GM21515 (cell line): ENCODE measurements around the gene BTNL8.

Experiments used
- ATAC-seq: cut with Tn5 transposase; IDR thresholded peaks from one replicate; pipeline ENCODE4 v1.9.1; 2021; ENCODE audit not compliant: unreplicated experiment

The BTNL8 gene, protein sequence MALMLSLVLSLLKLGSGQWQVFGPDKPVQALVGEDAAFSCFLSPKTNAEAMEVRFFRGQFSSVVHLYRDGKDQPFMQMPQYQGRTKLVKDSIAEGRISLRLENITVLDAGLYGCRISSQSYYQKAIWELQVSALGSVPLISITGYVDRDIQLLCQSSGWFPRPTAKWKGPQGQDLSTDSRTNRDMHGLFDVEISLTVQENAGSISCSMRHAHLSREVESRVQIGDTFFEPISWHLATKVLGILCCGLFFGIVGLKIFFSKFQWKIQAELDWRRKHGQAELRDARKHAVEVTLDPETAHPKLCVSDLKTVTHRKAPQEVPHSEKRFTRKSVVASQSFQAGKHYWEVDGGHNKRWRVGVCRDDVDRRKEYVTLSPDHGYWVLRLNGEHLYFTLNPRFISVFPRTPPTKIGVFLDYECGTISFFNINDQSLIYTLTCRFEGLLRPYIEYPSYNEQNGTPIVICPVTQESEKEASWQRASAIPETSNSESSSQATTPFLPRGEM

DNA sequence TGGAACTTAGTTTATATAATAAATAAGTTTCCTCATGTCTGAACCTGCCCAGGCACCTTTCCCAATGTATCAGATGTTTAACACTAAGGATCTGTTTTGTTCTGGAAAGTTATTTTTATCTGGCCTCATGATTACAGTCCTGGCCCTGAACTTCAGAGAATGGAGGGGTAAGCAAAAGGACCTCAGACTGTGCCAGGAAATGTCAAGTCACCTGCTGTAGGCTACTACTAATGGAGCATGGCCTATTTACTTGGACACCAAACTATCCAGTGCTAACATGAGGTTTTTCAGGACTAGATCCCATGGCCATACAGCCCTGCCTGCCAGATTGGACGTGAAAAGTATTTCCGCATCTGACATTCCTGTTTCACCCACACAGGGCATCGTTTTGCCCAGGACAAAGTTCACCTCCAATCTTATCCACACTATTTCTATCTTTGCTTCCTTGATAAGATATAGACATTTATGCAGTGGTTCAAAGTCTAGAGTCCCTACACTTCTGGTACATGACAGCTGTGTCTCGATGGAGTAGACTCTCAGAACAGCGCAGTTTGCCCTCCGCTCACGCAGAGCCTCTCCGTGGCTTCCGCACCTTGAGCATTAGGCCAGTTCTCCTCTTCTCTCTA lies at the start of gene BTNL8:
Gene BTNL8, plus strand, starts transcription at position 539 of the 626 bp plus-strand sequence. CDS start 152 bp downstream, outside the sequence.
- ATAC-seq, result no peak

DNA sequence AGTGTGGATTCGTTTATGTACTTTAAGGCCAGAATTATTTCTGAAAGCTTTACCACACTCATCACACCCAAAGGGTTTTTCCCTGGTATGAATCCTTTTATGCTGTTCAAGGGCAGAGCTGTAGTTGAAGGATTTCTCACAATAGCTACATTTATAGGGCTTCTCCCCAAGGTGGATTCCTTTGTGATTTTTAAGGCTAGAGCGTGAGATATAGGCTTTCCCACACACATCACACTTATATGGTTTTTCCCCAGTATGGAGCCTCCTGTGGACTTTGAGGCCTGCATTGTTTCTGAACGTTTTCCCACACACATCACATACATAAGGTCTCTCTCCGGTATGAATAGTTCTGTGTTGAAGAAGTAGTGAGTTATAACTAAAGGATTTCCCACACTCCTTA lies 49.1 kb upstream of the BTNL8 start:
- no peak for ATAC-seq

DNA sequence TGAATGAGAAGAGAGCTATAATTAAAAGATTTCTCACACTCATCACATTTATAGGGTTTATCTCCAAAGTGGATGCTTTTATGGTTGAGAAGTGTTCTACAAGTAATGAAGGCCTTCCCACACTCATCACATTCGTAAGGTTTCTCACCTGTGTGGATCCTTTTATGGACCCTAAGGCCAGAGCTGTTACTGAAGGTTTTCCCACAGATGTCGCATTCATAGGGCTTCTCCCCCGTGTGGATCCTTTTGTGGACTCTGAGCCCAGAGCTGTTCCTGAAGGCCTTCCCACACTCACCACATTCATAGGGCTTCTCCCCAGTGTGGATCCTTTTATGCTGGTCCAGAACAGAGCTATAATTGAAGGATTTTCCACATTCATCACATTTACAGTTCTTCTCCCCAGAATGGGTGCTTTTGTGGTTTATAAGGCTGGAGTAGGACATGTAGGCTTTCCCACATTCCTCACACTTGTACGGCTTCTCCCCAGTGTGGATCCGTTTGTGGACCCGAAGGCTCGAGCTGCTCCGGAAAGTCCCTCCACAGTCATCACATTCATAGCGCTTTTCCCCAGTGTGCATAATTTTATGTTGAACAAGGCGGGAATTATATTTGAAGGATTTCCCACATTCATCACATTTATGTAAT lies 48.4 kb upstream of the BTNL8 start:
- no peak for ATAC-seq

DNA sequence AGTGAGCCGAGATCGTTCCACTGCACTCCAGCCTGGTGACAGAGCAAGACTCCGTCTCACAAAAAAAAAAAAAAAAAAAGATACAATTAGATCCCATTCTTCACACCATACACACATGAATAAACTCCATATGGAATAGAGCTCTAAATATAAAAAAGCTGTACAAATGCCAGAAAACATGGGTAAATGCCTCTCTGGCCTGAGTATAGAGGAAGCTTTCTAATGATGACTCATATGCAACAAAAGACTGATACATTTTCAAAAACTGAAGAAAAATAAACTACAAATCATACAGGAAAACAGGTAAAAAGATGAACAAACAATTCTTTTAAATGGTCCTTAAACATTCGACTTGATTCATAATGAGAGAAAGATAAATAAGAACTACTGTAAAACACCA lies 46.5 kb upstream of the BTNL8 start:
- ATAC-seq, result no peak

DNA sequence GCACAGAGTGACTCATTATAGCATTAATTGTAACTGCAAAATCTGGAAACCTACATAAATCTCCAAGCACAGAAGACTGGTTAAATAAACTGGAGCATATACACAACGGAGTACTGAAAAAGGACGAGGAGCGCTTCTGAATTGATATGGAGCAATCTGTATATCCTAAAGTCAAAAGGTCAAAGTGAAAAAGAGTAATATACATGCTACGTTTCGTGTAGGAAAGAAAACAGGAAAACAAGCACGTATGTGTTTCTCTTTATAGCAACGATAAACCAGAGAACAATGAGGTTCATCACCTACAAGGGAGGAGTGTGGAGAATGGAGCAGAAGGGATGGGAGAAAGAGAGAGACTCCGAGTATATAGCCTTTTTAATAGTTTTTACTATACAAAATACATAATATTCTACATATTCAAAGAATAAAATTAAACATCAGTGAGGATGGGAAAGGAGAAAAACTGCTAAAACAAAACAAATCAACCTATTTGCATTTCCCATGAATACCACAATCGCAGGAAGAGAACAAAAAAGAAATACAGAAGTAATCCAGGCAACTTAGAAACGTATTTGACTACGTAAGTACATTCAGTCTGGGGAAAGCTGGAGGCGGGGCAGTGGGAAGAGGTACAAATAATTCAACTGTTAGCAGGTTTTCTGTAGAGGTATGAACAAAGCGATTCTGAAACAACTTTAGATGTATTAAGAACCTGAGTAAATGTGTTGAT lies 45.7 kb upstream of the BTNL8 start:
- ATAC-seq, result no peak

DNA sequence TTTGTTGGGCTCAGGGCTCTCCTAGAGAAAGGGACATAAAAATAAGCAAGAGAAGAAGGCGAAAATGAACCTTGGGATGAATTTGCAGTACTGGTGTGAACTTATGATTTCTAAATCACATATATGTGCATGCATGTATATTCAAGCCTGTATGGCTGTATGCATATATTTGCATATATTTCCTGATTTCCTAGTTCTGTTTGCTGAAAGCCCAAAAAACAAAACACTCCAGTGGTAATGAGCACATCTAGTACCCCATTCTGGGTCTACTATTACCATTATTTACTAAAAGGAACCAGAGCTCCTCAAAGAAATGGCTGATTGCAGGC lies 45.1 kb upstream of the BTNL8 start:
- ATAC-seq, result no peak

DNA sequence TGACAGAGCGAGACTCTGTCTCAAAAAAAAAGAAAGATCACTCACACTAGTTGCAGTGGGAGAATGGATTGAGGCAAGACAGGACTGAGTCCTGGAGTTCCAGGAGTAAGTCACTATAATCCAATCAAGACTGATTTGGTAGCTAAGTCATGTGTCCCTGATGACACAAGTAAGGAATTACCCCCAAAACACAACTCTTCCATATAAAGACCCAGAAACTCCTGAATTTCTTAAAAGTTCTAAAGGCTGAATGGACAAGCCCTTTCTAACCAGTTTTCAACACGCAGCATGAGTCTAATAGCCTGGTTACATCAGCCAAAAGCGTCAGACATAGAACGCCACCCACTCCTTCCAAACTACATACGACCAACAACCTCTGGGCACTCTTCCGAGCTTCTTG lies 40.4 kb upstream of the BTNL8 start:
- ATAC-seq, result no peak

DNA sequence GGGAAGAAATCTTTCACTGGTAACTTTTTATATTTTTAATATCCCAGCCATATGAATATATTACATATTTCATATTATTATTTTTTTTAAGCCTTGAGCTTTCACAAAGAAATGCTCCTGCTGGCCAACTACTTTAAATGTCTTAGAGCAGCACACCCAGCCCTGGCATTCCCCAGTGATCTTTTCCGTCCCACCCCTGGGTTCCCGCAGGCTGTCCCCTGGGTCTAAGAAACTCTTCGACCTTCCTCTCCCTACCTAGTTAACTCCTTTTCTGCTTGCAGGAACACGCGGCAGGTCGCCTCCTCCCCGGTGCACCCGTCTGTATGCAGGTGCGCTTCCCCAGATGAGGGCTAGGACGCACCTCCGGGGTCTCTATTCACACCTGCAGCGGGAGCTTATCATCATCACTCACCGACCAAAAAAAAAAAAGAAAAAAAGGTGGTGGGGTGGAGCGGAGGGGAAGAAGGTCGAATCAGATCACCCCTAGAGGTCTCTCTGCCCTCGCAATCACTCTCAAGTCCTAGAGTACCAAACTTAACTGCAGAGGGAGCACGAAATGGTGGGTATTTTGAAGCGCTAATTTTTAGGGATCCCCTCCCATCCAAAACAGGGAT lies 38.6 kb upstream of the BTNL8 start:
- peak; percentile 47 for ATAC-seq

DNA sequence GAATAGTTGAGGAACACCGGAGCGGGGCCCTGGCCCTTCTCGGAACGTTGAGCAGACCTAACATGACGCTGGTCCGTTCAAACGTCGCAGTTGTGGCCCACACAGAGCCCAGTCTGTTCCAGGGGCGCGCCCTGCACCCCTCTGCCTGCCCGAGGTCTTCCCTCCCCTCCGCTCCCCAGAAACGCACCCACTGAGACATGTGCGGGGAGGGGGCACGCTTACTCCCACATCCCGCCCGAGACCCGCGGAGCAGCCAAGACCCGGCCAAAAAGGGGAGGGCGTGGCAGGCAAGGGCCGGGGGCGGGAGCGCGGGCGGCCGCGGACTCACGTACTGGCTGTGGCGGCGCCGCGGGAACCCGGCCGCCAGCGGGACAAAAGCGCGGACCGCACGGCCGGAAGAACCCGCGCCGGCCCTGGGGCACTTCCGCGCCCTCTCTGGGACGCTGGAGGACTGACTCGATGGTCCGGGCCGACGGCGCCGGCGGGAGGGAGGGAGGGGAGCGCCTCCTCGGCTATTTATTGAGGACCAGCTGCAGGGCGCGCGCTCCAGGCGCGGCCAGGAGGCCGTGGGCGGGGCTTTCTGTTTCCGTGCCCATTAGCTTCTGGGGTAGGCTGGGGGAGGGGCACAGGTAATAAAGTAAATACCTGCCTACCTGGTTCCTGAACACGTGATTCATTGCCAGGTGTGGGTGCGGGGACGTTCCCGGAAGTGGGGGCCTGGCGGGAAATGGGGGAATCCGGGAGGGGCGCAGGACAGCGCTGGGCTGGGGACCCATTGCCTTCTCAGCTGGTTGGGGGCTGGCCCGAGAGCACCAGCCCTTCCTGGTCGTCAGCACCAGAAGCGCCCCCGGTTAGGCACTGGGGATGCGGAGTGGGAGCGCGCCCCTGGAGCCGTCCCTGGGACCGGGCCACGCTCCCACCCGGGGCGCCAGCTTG lies 37.8 kb upstream of the BTNL8 start, which contains the start of gene ZFP62:
Gene ZFP62, minus strand, starts transcription at position 390 of the 936 bp plus-strand sequence. Its CDS starts 57 bp downstream, at position 333.
- ATAC-seq, result peak; percentile 88

DNA sequence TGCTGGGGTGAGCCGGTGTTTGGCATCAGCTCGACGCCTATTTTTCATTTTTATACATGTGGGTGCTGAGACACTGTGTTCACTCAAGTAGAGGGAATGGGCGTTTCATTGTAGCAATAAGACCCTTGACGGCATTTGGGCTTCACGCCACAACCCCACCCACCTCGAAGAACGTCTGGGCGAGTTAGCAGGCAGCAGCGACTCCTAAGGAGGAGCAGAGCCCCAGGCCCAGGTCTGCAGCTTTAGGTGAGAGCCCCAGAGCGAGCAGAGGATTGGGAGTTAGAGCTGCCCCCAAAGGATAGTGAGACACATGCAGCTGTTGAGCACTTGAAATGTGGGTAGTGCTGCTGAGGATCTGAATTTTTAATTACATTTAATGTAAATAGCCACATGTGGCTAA lies 36.3 kb upstream of the BTNL8 start:
- ATAC-seq, result no peak

DNA sequence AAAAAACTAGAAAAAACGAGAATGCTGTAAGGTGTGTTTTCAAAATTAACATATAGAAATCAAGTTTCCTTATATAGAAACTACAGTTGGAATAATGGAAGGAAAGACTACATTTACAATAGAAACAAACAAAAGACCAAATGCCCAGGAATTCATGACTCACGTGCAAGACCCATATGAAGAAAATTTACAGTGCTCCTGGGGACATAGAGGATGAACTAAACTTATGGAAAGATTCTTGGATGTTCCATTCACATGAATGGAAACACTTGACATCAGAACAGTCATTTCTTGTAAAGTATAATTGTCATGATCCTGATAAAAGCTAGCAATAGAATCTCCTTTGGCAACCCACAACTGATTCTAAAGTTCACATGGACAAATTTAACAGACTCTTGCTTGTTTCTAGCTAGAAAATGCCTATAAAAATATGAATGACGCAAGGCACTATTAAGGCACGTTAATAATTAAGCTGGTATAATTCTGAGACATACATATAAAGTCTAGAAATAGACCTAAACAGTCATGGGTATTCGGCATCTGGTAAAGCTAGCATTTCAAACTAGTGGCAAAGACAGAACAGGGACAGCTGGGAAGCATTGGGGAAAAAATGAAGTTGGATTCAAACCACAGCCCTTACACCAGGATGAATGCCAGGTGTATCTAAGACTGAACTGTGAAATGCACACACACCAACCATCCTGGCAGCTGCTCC lies 32.8 kb upstream of the BTNL8 start:
- ATAC-seq, result no peak

DNA sequence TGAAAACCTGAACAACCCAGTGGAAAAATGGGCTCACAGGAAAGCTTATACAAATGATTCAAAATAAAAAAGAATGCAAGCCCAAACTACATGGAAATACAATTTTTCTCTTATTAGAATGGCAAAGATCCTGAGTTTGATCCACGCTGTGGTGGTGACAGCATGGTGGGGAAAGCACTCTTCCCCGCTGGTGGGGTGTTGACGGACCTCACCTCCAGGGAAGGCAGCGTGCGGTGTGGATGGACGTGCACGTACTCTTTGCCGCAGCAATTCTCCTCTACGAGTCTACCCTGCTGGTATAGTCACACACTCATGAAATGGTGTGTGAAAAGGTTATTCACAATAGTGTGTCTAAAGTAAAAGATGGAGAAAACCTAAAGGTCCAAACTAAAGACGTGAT lies 32.0 kb upstream of the BTNL8 start:
- no peak for ATAC-seq

DNA sequence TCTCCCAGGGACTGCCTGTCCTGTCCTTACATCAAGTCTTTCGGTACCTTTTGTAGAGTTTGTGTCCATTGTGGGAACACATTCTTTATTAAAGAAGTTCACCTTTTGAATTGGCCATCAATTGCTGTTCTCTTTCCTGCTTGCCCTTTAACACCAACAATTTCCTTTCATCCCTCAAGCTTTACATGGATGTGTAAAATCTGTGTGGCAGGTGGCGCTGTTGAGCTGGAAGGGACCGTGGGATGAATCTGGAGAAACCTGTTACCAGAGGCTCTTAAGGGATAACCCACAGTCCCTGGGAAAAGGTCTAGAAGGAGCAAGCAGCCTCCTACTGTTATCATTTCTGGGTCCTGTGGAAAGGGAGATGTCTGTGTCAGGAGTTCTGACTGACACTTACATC lies 30.0 kb upstream of the BTNL8 start:
- ATAC-seq, result no peak

DNA sequence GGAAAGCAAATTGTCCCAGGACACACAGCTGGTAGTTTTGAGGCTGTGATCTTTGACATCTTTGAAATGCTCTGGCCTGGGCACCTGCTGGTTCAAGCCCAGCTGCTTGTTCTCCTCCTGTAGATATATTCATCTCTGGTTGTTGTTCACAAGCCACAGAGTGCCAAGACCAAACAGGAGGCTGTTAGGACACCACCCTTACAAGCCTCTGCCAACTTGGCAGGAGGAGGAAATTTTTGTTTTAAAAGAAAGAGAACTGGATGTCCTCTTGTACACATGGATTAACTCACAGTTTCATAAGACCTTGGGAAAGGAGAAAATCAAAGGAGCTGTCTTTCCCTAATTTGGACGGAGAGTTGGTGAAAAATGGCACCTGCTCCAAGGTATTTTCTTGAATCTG lies 29.4 kb upstream of the BTNL8 start:
- ATAC-seq, result no peak

DNA sequence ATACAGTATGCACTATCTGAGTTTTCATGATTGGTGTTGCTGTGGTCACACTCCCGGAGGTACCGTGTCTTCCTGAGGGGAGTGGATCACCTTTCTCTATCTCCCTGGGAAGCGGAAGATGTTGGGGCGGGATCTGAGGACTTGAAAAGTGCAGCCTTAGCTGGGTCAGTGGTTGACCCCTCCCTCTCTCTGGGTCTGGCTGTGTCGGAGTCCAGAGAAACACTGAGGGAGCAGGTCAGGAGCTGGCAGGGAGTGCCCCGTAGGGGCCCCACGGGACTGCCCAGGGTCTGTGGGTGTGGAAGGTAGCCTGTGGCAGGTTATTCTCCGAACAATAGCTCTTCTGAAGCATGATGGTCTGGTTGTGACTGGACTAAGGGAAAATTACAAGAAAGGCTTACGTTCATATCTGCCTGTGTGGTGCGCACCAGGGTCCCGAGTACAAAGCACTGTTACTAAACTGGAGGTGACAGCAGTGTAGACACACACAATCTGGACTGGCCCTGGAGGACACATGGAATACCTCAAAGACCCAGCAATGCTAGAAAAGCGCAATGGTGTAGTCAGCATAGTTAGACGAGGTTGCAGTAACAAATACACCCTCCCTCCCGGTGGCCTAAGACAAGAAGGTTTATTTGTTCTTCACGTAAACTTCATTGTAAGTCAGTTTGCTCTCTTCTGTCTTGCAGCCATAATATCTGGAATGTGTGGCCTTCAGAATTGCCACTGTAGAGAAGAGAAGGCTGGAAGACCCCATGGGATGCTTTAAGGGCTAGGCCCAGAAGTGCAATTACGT lies 28.5 kb upstream of the BTNL8 start:
- no peak for ATAC-seq

DNA sequence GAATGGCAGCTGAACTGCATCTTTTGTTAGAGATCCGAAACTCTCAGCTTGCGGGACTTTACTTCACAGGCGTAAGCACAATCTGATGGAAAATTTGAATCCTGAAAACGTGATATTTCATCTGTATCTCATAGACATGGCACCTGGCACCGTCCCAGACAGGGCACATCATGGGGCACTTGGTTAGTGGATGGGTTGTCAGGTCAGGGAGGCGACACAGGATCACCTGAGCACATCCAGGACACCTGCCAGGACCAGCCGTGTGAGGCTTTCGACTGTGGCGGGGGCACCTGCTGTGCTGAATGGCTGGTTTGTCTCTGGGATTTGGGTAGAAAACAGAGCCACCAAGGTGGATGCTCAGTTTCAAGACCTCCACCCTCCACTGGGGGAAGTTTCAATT lies 26.5 kb upstream of the BTNL8 start:
- no peak for ATAC-seq

DNA sequence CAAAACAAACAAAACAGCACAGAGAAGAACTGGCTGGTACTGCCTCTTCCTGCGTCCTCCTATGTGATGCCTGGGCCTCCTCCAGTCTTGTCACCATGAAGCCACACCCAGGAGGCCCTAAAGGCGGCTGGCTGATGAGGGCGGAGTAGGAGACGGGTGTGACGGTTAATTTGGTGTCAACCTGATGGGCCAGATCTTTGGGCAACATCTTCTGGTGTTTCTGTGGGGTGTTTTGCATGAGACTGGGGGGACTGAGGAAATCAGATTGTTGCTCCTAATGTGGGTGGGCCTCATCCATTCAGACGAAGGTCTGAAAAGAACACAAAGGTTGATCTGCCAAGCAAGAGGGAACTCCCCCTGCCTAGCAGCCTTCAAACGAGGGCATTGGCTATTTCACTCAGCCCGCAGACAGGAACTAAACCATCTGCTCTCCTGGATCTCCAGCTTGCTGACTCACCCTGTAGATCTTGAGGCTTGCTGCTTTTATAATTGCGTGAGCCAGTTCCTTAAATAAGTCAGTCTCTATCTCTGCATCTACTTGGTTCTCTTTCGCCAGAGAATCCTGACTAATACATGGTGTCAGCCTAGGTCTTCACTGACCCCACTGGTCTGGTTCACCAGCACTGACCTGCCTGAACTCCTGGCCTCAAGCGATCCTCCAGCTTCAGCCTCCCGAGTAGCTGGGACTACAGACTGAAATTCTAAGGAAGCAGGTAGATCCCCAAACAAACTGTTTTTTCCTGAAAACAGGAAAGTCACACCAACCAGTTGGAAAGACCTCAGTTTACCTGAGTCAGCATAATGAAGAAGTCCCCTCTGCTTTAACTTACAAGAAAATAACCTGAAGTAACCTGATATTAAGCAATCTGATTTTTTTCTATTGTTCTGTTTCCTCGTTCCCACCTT lies 25.1 kb upstream of the BTNL8 start:
- no peak for ATAC-seq
